Fibroblast of peridontal ligament (primary cell): Measurements from ENCODE around the gene SLC22A23.

Source experiments
- DNase-seq: peaks from one replicate; pipeline ENCODE4 v3.0.0-alpha.2; 2010; ENCODE audit errors: extremely low read depth

The SLC22A23 gene

DNA sequence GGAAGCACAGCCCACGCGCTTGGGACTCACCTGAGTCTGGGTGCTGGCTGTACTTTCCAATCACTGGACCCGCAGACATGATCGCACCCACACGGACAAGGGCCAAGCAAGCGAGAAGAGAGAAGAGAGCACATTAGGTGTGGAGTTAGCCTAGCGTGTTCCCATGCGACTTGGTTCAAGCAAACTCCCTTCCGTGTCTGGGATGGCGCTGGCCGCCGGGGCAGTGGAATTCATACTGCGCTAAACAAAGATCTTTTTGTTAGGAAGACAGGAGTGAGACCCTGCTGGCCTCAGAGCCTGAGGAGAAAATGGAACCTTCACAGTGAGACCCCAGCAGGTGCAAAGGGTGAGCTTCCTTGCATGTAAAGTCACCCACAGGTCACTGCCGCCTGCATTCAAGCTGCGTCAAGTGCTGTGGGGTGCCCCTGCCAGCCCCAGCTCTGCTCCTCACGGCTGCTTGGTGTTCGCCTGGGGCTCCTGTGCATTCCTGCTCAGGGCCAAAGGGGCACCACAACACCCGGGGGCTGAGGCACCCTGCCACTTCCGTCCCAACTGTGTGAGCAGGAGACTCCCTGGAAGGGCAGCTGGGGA is 171.7 kb downstream of the SLC22A23 start:
- DNase-seq = no peak

DNA sequence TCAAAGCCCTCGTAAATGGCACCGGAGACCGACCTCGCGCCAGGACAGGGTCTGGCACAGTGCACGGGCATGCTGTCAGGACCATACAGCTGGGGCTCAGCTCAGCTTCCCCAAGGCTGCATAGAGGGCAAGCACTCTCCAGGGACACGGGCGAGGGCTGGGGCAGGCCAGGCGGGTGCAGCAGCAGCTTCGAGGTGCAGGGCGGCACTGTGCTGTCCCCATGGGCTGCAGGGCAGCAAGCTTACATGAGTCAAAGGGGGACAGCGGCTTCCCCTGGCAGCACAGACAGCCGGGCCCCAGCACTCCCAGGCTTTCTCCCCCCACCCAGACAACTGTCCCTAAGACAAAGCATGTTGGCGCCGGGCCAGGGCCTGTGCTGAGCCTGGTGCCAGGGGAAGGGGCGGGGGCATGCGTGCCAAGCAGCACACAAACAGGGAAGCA is 172.4 kb downstream of the SLC22A23 start:
- DNase-seq = no peak

DNA sequence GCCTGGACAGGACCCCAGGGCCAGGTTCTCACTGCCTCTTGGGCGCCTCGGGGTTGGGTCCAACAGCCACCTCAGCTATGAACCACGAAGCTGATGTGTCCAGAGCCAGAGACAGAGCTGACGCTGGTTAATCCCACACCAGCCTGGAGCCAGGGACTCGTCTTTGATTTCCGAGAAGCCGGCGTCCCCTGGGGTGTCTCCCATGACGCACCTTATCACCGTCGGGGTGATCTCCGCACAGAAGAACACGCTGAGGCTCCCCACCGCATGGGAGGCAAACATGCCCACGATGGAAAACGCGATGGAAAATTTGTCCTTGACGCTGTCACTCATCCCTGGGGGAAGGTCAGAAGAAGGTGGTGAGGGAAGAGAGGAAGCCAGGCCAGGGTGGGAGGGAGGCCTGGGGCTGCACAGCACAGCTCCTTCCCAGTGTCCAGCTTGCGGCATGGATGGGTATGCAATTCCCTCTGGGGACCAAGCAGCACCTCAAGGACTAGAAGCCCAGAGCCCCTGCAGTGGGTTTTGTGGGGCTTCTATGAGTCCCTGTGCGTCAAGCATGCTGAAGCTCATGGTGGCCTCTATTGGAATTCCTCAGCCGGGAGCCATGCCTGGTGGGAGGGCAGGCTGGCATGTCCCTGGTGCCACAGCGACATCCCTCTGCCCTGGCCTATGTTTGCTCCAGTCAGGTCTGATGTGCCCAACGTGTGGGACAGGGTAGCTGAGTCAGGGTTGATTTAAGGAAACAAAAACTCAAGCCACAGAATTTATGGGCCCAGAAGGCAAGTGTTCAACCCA is 173.0 kb downstream of the SLC22A23 start:
- DNase-seq = no peak

DNA sequence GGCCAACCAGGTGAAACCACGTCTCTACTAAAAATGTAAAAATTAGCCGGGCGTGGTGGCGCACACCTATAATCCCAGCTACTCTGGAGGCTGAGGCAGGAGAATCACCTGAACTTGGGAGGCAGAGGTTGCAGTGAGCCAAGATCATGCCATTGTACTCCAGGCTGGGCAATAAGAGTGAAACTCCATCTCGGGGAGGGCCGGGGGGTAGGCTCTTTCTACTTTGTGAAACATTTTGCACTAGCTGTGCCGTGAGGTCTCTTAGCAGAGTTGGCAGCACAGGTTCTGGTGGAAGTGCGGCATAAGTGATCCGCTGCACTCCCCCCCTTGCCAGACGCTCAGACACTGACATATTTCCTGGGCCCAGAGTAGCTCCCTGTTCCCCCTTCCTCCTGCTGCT is 173.6 kb downstream of the SLC22A23 start:
- no peak for DNase-seq

DNA sequence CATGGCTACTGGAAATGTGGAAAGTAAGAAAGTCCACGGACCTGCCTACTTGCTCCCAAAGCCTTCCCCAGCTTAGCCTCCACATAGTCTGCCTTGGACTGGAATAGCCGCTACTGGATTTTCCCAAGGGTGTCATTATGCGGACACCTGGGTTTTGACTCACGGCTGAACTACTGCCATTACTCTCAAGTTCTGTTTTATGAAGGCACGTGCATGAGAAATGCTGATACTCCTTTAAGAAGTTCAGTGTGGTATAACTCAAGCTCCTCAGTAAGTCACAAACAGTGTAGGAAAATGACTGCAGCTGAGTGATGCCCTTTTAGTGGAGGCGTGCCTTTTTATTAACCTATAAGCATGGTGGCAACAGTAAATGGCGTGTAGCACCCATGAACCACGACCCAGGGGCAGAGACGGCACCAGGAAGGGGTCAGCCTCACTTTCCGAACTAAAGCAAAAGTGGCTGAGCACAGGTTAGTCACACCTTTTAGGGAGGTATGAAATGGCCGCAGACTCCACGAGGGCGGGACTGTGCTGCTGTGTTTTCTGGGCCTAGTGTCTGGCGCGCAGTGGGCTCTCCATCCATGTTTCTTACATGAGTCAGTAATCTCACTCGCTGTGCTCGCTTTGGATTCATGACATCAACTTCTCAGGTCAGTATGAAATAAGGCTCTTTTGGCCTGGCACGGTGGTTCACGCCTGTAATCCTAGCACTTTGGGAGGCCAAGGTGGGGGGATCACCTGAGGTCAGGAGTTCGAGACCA is 174.2 kb downstream of the SLC22A23 start:
- DNase-seq = peak; percentile 2

DNA sequence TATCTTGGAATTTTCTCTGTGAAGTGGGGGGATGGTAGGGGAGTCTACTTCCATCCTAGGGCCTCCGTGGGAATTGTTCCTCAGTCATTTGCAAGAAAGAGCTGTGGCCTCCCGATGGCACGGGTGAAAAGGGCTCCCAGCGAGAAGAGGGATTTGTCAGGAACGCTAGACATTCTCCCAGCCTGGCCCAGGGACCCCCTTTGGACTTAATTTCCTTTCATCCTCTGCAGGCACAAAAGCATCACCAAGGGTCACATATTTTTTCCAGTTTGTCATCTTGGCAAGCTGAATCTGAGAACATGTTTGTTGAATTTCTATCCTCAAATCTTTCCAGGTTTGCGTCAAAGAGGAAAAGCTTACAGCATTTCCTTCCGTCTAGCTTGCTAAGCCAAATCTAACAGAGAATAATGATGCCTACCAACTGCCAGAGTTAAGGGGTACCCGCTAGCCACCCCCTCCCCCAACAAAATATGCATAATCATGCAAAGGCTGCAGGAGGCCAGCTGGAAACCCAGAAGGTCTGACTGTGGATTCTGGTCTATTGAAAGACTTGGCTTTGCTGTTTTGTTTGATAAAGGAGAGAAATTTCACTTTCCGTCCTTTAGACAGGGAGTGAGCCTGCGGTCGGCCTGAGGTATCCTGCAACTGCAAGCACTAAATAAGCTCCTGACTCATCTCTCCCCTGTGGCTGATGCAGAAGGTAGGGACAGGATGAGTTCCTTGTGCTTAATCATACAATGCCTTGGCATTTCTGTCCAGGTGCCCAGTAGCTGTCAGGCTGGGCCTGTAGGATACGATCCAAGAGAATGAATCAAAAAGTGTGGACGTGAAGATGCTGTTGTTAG is 175.0 kb downstream of the SLC22A23 start:
- peak; percentile 26 for DNase-seq

DNA sequence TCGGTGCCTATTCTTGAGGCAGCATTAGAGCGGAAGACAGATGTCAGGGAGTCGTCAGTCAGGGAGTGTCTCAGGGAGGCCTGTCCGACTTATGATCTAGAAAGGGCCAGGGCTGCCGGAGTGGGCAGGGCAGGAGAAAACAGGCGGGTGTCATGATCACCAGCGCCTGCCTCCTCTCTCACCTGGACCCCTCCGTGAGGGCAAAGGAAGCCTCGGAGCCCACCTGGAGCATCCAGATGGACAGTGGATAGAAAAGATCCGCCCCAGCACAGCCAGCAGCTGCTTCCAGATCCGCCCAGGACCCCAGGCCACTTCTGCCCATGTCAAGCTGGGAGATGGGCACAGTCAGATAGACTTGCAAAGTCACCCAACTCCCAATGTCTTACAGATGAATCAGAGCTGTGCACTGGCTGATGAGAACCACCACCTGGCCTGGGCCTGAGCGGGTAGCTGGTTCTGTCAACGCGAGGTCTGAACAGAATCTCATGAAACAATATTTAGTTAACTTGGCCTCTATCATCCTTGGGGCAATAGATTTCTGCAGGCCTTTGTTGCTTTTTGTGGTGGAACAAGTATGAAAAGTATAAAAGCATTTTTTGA is 175.9 kb downstream of the SLC22A23 start:
- no peak for DNase-seq

DNA sequence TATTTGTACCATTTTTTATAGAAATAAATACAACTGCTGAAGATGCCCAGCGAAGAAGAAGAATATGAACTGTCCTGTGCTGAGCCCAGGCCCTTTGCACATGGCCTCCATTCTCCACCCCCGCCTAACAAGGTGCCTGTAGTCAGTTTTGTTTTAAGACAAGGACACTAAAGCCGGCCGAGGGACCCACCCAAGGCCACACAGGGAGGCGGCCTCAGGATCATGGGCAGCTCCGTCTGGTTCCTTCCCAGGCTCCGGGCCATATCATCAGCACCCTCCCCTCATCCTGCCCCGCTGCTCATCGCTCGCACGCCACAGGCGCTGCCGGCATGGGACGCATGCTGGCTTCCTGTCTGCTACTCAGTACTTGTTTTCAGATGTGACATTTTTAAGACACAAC is 176.8 kb downstream of the SLC22A23 start:
- no peak for DNase-seq

DNA sequence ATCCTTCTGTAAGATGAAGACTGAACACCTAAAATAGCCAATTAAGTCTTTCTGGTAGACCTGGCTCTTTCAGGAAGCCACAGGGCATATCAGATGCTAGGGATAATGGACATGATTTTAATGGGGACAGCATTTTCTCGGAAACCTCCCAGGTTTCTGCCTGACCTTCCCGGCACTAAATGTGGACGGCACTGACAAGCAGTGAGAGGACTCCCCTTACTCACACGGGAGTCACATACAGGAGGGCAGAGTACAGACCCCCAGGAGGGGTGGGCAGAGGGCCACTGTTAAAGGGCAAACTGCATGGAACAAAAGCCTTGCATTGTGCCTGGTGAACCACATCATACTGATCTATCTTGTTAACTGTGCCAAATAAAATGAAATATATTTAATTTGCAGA is 178.2 kb downstream of the SLC22A23 start:
- DNase-seq = no peak

DNA sequence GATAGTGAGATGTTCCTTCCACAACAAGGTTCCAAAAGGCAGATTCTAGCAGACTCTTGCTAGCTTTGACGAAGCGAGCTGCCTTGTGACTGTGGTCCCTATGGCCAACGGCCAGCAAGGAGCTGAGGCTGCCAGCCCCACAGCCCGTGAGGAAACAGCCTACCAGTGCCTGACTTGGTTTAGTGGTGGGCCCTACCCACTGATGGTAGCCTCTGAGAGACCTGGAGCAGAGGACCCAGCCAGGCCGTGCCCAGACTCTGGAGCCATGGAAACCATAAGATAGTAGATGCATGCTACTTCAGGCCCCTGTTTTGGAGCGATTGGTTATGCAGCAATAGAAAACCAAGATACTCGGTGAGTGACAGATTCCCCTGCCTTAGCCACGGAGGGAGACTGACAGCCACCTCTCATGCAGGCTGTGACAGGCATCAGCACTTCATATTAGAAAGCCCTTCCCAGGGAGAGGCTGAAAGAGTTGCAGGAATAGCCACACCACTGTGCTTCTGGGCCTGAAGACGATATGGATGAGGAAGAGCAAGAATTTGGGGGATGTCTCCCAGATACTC is 178.9 kb downstream of the SLC22A23 start:
- DNase-seq = no peak

DNA sequence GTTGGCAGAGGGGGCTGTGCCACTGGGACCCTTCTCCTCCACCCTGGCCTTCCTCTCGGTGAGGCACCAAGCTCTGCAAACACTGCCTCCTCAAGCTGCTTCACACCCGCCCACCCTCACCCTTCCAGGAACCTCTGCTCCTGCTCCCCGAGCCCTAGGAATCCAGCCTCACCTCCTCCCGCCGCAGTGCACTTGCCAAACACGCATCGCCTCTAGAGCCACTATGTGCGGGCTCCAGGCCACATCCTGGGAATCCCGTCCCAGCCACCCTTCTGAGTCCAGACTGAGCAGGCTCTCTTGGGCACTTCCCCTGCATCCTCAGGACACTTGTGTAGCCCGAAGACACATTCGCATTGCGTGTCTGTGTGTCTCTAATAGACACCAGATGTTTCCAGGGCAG is 179.6 kb downstream of the SLC22A23 start:
- DNase-seq = no peak

DNA sequence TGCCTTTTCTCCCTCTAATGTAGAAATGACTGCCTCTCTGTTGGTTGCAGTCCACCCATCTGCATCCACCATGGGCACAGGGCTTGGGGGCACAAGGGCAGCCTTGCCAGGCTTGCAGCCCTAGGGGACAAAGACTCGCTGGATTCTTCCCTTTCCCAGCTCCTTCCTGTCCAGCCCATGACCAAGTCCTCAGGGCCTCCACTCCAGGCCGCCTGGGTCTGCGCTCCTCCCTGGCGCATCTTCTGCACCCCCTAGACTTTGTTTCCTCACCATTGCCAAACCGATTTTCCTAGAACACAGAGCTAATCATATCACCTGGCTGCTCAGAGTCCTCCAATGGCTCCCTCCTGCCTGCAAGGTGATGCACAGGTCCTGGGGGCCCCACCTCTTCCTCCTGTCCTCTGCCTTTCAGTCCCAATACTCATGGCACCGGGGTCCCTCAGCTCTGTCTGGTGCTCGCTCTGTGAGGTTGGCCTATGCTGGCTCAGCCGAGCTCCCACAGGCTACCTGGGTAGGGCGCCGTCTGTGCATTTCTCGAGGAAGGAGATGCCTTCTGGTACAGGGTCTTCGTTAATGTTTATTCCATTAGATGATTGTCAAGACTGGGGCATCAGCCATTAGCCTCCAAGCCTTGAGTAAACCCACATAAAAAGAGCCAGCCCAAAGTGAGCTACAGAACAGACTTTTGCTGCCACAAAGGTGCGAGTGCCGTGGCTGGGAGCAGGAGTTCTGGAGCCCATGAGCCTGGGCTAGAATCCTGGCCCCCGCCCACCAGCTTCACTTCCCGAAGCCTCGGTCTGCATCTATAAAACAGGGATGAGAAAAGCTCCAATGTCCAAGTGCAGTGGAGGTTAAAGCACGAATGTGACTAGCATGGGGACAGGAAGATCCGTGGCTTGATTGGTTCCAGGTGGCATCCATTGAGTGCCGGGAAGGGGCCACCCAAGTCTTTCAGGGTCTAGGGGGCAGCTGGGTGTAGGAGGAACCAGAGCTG is 180.4 kb downstream of the SLC22A23 start:
- DNase-seq = no peak

DNA sequence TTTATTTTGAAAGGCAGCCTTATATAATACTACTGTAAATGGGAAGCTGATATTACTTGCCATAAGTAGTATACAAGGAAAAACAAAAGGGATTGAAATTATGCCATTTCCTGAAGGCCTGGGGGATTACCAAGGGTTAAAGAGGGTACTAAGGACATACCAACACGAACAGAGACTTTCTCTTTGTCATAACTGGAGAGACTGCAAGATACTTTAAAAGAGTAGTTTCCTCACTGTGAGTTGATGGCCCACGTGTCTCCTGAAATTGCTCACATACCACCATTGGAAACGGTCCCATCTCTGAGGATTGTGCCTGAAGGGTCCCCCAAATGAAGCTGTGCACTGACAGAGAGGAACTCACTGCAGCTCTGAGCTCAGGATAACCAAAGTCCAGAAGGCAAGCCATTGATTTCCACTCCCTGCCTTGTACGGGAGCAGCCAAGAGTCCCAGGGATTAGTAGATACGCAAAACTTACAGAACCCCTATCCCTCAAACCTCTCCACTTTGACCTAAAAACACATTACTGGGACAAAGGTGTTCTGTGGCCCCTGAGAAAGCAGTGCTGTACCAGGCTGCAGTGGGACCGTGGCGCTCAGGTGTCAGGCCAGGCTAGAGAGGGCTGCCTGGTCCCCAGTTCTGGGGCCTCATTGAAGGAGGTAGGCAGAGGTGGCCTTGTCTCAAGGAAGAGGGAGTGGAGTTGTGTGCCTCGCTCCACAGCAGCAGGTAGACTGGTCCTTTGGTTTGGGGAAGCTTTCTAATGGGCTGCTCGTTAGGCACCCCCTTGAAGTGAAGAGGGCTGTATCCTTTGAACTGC is 182.9 kb downstream of the SLC22A23 start:
- DNase-seq = no peak

DNA sequence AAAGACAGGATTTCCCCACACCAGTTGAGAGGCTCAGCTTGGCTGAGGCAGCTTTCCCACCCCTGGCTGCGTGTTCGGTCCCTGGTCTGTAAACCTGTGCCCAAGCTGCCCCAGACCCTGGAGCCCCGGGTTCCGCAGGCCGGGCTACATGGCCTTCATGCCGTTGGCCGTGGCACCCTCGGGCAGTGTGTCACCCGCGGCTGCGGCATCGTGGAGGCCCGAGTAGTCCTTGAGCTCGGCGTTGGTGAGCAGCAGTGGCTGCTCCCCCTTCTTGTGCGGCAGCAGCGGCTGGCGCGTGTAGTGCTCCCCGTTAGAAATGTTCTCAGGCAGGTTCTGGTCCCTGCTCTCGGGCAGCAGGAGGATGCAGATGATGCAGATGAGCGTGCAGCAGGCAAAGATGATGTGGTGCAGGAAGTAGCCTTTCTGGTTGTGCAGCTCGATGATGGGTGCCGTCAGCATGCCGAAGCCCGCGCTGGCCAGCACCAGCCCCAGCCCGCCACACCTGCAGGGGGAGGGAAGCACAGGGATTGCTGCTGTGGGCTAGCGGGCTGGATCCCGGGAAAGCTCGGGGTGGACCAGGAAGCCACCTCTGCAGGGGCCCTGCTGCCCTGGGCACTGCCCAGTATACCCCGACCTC is 183.8 kb downstream of the SLC22A23 start:
- no peak for DNase-seq

DNA sequence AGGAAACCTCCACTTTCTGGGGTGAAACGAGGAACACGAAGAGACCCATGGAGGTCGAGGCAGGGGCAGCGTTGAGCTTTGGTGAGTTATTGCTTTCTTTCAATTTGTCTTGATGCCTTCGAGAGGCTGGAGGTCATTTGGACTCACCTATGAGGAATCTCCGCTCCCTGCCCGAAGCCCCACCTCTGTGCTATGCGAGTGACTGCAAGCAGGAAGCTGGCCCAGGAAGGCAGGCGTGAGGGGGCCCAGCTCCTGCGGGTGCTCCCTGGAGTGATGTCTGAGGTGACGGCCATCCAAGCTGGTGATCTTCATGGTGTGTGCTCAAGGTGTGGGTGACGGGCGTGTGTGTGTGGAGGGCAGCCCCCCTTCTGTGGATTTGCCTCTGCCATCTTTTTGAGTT is 185.1 kb downstream of the SLC22A23 start:
- DNase-seq = no peak

DNA sequence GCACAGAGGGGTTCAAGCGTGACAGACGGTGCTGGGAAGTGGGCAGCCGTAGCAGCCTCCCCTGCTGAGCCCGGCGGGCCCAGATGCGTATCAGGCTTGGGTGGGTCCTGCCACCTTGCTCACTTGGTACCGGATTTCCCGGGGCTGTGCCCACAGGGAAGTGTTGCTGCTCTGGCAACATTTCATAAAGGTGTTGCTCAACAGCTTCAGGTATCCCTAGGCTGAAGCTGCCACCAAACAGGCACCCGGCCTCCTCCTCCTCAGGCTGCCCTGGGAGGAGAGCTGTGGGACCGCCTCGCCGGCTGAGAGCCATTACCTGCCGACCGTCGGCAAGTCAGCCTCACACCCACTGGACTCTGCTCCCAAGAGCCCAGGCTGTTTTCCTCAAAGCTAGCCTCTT is 186.6 kb downstream of the SLC22A23 start:
- DNase-seq = no peak

DNA sequence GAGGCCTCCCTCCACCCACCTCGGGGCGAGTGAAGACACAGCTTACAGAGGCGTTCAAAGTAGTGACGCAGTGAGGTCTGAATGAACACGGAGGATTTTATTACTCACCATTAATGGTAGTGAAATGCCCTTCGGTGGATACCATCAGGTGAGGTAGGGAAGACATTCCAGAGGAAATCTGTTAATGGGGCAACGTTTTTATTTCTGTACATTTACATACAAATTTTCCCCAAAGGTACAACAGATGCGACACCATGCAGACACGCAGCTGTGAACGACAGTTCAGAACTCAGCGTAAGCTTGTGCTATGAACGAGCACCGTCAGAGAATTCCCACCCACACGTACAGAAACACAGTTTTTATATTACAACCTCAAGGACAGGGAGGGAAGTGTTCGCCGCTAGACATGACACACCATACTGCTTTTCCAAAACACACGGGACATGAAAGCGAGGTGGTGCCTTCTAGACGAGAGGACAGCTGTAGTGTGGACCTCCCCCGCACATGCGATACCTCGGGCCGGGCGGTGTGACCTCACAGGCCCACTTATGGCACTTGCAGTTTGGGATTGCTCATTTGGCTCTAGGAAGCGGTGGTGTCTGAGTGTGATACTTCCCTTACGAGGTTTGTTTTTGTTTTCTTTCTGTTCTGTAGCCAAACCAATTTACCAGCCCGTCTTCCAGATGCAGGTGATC is 187.4 kb downstream of the SLC22A23 start:
- no peak for DNase-seq

DNA sequence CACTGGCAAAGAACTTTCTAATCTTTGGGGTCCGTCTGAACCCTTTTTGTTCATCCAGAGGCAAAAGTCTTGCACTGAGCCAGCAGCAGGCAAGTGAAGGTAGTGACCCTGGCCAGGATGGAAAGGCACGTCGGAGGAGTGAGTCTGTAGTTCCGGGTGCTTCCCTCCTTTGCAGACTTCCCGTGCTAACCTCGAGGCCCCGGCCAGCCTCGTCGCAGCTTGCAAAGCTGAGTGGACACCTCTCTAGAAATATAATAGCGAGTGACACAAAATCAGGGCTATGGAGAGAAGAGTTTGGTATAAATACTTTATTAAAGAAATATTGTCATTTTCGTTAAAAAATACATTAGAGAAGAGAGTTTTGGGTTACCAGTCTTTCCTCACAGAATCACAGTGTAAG is 188.2 kb downstream of the SLC22A23 start:
- DNase-seq = no peak
